Colon (tissue), 2 donors: ENCODE data around the gene OST4.
"Not testable (repeated sequence)": the region's sequence is repeated elsewhere in the genome, so short reads cannot be mapped to it uniquely, and the experiment has no call there.

Experiments
- FAIRE-seq: peaks from 2 replicates; lab custom pipeline; 2012; peaks lifted over from hg19 to GRCh38; lab: Jason Lieb, UNC
- donor health status: control.
- donor health status: control.

The OST4 gene

DNA sequence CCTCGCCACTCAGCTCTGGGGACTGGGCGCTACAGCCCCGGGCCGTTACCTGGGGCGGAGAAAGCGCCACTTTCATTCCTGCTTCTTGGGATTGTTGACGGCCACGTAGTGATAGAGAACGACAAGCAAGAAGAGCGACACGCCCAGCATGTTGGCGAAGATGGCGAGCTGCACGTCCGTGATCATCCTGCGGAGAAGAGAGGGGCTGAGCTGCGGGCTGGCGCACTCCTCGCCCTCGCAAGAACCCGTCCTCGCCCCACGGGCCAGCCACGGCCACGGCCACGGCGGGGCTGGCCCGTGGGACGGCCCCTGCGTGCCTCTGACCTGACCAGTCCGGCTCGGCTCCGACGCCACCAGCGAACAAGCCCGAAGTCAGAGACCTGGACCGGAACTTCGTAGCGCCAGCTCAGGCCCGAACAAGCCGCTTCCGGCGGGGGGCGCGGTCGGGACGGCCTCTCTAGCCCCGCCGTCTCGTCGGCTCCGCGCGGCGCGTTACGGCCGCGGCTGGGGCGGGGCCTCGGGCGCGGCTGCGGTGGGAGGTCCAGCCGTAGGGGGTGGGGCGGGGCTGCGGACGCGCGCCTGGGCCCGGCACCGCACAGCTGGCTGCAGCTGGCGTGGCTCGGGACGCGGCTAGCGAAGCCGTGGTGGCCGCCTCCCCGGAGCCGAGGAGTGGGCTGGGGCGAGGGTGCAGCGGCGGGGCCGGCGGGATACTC lies at the start of gene OST4:
TSS of gene OST4 (minus strand) at position 378 of the 713 bp plus-strand sequence.
- FAIRE-seq: no peak

DNA sequence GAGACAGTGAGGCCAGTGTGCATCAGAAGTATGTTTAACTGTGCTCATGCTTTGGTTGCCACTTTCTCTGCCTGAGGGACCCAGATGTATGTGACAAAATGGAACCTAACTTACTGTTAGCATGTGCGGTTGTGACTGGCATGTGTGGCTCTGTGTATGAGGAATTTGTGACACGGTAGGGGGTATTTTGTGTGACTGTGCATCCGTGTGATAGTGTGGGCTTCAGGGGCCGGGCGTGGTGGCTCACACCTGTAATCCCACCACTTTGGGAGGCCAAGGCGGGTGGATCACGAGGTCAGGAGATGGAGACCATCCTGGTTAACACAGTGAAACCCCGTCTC lies 47.8 kb upstream of the OST4 start:
- not testable (repeated sequence) for FAIRE-seq

DNA sequence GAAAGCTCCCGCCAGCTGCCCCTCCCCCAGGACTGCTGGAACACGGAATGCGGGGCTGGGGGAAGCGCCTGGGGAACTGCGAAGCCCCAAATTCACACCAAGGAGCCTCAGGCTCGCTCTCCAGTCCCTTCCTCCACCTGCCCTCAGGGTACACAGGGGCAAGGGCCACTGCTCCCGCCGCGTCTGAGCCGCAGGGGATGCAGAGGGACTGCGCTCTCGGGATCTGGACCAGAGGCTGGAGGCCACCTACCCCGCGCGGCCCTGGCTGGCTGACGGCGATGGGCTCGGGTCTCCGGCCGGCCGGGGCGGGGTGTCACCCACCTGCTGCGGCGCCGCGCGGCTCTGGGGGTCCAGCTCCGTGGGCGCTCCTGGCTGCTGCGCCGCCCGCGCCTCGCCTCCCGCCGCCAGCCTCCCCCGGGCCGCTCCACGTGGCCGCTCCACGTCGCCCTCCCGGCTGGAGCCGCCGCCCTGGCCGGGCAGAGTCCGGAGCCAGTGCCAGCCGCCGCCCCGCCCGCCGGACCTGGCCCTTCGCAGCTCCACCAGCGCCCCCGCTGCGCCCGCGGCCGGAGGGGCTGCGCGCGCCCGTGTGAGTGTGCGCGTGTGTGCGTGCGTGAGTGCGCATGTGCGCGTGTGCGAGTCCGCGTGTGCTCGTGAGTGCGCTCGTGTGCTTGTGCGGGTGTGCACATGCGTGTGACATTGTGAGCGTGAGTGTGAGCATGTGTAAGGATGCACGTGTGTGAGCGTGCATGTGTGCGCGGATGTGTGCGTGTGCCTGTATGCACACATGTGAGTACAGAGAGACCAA lies 47.3 kb upstream of the OST4 start, which contains the start of gene CGREF1:
TSS of gene CGREF1 (minus strand) at position 604 of the 805 bp plus-strand sequence. CDS start 14,762 bp downstream, outside the sequence.
- no peak for FAIRE-seq

DNA sequence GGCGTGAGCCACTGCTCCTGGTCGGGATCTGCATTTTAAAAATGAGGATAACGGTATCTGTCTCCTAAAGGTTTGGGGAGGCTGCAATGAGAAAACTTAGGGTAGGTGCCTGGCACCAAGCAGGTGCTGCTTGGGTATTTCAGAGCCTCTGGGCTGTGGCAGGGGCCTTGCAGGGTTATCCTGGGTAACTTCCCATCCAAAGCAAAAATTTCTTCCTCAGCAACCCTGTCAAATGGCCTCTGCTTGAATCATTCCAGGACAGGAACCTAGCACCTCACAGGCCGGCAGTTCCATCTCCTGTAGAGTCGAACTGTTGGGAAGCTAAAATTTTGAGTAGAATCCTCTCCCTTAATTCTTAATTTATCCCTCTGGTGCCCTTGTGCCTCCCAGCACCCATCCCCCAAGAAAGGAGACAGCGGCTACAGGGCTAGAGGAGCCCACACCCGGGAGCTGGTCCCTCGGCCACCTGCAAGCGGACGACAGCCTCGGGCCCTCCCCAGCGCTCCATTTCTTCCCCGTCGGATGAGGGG lies 46.6 kb upstream of the OST4 start:
- no peak for FAIRE-seq

DNA sequence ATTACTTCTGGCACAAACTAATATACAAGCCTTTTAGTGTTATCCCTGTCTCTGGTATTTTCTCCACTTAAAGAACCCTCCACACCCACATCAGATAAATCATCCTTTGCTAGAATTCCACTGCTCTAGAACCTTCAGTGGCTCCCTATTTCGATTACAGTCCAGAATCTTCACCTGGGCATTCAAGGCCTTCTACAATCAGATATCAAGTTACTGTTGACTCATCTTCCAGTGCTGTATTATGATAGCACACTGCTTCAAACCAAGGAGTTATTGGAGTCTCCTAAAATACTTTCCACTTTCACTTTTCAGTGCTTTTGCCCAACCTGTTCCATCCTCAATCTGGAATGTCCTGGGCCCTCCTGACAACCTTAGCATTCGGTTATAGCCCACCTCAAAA lies 44.1 kb upstream of the OST4 start:
- no peak for FAIRE-seq

DNA sequence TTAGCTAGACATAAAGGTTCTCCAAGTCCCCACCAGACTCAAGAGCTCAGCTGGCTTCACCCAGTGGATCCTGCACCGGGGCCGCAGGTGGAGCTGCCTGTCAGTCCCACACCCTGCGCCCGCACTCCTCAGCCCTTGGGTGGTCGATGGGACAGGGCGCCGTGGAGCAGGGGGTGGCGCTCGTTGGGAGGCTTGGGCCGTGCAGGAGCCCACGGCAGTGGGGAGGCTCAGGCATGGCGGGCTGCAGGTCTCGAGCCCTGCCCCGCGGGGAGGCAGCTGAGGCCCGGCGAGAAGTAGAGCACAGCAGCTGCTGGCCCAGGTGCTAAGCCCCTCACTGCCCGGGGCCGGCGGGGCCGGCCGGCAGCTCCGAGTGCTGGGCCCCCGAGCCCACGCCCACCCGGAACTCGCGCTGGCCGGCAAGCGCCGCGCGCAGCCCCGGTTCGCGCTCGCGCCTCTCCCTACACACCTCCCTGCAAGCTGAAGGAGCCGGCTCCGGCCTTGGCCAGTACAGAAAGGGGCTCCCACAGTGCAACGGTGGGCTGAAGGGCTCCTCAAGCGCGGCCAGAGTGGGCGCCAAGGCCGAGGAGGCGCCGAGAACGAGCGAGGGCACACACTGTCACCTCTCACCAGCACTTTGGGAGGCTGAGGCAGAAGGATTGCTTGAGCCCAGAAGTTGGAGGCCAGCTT lies 40.1 kb upstream of the OST4 start:
- not testable (repeated sequence) for FAIRE-seq

DNA sequence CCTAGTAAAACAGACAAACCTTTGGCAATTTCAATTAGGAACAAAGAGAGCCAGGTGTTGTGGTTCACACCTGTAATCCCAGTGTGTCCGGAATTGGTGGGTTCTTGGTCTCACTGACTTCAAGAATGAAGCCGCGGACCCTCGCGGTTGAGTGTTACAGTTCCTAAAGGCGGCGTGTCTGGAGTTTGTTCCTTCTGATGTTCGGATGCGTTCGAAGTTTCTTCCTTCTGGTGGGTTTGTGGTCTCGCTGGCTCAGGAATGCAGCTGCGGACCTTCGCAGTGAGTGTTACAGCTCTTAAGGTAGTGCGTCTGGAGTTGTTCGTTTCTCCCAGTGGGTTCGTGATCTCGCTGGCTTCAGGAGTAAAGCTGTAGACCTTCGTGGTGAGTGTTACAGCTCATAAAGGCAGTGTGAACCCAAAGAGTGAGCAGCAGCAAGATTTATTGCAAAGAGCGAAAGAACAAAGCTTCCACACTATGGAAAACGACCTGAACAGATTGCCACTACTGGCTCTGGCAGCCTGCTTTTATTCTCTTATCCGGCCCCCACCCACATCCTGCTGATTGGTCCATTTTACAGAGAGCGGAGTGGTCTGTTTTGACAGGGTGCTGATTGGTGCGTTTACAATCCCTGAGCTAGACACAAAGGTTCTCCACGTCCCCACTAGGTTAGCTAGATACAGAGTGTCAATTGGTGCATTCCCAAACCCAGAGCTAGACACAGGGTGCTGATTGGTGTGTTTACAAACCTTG lies 39.3 kb upstream of the OST4 start:
- FAIRE-seq: not testable (repeated sequence)

DNA sequence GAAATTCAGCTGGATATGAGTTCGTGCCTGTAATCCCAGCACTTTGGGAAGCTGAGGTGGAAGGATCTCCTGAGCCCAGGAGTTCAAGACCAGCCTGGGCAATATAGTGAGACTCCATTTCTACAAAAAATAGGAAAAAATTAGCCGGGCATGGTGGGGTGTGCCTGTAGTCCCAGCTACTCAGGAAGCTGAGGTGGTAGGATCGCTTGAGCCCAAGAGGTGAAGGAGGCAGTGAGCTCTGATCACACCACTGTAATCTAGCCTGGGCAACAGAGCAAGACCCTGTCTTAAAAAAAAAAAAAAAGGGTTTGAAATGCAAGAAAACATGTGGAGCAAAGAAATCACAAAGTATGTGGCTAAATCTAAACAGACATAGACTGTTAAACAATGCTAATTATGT lies 37.6 kb upstream of the OST4 start:
- no peak for FAIRE-seq

DNA sequence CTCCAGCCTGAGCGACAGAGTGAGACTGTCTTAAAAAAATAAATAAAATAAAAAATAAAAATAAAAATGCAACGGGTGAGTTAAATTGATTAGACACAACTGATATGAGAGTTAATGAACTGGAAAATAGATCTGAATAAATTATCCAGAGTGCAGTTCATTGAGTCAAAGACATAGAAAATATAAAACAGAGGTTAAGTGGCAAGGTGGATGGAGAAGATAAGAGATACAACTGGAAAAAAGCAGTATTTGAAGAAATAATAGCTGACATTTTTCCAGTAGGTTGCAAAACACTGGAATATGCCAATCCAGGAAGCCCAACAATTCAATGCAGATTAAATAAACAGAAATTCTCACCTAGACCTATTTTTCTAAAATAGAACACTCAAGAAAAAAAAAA lies 36.8 kb upstream of the OST4 start:
- FAIRE-seq: no peak

DNA sequence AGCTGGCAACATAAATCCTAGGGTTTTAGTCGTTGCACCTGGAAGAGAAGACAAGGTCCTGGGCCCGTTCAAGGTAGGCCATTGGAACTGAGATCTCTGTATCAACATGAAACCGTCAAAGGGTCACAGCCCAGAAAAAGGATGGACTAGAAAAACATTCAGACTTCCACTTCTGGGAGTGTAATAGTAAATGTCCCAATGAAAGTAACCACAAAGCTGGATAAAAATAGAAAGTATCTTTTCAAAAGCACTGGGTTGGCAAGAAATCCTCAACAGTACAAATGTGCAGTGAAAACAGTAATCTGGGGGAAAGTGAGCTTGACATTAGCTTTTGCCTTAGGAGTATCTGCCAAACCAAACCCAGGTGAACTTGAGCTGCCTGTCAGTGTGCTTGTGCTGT lies 34.5 kb upstream of the OST4 start:
- no peak for FAIRE-seq

DNA sequence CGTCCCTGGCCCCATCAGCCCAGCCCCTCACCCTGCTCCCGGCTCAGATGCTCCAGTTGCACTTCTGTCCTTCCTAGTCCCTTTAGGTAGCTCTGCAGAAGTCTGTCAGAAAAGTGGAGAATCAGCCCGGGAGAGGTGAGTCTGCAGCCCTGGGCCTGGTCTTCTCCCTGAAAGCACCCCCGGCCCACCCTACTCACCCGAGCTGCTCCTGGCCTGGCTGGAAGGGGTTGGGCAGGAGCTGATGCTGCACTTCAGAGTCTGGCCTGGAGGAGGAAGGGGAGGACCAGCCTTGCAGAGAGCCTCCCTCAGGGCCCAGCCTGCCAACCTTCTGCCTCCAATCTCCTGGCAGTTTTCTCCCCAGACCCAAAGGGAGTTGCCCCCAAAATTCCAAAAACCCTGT lies 30.9 kb upstream of the OST4 start:
- no peak for FAIRE-seq

DNA sequence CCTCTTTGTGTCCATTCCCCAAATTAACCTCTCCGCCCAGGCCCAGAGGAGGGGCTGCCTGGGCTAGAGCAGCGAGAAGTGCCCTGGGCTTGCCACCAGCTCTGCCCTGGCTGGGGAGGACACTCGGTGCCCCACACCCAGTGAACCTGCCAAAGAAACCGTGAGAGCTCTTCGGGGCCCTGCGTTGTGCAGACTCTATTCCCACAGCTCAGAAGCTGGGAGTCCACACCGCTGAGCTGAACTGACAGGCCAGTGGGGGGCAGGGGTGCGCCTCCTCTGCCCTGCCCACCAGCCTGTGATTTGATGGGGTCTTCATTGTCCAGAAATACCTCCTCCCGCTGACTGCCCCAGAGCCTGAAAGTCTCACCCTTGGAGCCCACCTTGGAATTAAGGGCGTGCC lies 28.6 kb upstream of the OST4 start:
- no peak for FAIRE-seq

DNA sequence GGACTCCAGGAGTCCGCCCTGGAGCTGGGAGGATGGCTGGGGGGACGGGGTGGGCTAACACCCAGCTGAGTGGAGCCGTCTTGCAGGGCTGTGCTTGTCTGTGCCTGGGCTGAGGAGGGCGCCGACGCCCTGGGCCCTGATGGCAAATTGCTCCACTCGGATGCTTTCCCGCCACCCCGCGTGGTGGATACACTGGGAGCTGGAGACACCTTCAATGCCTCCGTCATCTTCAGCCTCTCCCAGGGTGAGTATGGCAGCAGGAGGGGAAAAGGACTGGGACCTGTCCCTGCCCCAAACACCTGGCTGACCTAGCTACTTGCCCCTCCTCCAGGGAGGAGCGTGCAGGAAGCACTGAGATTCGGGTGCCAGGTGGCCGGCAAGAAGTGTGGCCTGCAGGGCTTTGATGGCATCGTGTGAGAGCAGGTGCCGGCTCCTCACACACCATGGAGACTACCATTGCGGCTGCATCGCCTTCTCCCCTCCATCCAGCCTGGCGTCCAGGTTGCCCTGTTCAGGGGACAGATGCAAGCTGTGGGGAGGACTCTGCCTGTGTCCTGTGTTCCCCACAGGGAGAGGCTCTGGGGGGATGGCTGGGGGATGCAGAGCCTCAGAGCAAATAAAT lies 28.0 kb upstream of the OST4 start:
- no peak for FAIRE-seq

DNA sequence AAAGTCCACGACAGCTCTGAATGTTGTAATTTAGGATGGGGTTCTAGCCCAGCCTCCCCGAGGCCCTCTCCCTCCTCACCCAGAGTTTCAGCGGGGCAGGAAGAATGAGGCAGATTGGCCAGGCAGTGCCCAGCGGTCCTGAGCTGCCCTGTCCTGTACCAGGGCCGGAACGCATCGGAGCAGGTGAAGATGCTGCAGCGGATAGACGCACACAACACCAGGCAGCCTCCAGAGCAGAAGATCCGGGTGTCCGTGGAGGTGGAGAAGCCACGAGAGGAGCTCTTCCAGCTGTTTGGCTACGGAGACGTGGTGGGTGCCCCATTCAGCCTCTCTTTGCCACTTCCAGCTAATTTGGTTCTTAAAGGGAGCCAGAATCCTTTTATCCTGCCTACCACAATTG lies 25.9 kb upstream of the OST4 start:
- no peak for FAIRE-seq

DNA sequence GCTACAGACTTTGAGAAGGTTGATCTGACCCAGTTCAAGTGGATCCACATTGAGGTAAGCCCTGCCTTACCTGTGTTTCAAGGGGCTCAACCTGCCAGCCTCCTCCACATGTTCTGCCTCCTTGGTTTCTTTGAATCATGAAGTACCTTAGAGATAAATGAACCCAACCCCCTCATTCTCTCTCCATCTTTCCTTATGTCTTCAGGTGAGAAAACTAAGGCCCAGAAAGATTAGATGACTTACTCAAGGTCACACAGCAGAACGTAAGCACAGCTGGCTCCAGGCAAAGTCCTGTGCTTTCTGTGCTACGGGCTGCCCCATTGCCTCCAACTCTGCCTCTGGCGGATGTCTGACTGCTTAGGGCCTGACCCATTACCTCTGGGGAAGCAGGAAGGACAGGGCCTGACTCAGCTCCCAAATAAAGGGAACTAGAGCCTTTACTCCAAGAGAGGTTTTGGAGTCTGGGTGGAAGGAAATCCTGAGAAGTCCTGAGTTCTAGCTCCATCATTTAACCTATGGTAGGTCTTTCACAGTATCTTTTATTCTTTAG lies 25.4 kb upstream of the OST4 start:
- FAIRE-seq: no peak

DNA sequence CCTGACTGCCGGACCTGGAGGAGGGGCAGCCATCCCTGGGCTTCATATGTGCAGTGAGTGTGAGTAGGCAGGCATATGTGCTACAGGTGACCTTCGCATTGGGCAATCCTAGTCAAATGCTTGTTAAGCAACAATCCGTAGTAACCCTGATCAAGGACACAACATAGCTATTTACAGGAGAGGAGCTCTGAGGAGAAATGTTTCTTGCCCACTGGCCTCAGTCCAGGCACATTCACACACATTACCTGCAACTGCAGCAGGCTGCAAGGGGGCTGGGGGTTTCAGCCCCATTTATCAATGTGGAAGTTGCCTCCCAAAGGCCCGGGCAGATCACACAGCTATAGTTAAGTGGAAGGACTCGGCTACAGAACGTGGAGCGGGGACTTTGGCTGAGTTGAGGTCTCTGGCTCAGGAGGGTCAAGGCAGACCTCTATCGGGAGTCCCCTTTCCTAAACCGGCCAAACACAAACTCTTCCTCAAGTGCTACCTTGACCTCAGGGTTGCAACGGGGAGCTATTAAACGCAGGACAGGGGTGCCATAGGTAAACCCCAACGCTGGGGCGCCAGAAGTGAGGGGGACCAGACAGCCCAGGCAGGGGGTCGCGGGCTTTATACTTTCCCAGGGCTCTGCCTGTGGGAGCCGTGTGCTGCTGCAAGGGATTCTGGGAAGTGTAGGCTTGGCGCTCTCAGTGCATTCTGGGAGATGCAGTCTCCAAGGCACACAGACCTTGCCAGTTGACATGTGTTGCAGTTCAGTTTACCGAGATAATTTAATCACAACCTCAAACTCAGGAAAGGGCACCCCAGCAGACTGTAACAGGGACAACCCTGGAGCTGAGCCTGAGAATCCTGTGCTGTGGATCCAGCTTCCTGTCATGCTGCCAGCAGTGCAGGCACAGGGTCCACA lies 24.5 kb upstream of the OST4 start:
- FAIRE-seq: no peak

DNA sequence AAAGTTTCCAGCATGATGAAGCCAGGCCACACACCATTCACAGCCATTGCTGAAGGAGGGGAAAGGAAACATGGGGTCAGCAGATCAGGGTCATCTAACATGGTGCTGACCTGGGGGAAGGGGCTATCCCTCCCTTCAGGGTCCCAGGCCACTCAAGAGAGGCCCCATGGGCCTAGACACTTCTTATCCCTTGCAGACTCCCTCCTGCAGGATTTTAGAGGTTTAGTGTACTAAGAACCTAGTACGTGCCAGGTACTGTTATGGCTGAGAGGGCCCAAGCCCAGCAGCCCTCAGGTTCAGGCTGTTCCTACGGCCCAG lies 23.9 kb upstream of the OST4 start:
- FAIRE-seq: no peak

DNA sequence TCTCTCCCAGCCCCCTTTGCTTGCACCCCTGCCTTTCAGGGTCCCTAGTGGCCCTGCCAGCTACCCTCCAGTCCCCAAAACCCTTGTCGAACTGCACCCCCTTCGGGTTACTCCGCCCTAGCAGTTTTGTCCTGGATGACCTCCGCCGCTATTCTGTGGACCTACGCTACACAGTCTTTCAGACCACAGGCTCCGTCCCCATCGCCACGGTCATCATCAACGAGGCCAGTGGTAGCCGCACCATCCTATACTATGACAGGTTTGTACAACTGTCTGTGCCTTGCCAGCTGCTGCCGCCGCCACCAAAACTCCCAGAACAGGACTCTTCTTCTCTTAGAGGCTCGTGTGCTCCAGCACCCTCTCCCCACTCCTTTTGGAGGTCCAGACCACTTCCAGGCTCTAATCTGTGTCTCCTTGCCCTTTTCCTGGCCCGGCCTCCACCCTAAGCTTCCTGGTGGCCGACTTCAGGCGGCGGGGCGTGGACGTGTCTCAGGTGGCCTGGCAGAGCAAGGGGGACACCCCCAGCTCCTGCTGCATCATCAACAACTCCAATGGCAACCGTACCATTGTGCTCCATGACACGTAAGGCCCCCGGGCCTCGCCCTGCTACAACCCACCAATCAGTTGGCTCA lies 23.0 kb upstream of the OST4 start:
- FAIRE-seq: no peak

DNA sequence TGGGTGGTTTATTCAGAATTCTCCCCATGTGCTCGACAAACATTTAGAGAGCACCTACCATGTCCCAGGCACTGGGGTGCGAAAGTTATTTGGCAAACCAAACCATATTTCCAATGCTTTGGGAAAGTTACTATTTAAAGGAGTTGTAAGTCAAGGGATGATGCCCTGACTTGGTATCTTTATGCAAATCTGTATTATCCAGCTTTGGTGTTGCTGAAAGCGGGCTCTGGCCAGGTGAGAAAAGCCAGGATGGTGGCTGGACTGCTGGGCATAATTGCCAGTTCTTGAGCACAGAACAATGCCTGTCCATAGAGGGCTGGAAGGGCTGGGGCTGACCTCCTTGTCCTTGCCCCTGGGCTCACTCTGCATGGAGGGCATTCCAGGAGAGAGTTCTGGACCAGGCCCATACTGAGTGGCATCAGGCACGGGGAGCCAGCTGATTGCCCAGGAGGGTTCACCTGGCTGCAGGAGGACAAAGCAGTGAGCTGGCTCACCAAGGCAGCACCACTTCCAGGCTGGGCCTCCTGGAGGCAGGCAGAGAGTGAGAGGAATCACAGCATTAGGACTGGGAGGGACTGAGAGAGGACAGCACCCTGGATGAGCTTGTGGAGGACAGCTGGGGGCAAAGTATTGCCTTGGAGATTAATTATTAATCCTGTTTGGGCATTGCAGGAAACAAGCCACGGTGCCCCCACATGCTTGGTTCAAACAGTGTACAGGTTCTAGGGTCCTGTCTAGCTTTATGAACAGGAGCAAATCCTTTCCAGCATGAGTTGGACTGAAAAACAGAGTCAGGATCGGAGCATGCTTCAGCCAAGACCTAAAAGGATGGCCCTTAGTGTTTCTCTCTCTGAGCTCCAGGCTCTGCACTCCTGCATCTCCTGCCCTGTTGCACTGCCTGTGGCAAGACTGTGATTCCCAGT lies 22.2 kb upstream of the OST4 start:
- no peak for FAIRE-seq
